ENCODE measurements around the gene ZGLP1. TPM values are rescaled to one million over a fixed set of nuclear protein-coding genes. Genes with fewer than 3 reads are reported as not detected.

ZGLP1 gene
- total RNA-seq, 3 donors from 2014 or later: 2.5 to 4.0 (median 3.8) TPM

- TF ChIP-seq CTCF (IDR thresholded peaks at IDR 0.05): no peak
- H3K36me3 ChIP-seq (ENCODE audit: low read depth): no peaks in the 10 kb centered on the region
- no peak for ATAC-seq
- peak in 1 of 3 donors; percentile 56 for DNase-seq
- no peak overlapping the region for H3K4me3 ChIP-seq
- intact Hi-C loops (cut with DNase I, micrococcal nuclease): no loop called here
- no peaks in the 10 kb centered on the region for H3K9me3 ChIP-seq
- H3K4me1 ChIP-seq (ENCODE audit: low read depth): peaks cover 19% of the 10 kb centered on the region
These were observed 25.9 kb upstream of the ZGLP1 start for GRCh38 chr19:10335352-10335985.

- intact Hi-C loops (cut with DNase I, micrococcal nuclease): no loop called here
- peak; percentile 77 for ATAC-seq
- no peak for TF ChIP-seq CTCF (IDR thresholded peaks at IDR 0.05)
These were observed 25.2 kb upstream of the ZGLP1 start for GRCh38 chr19:10334588-10335351.

GRCh38 chr19:10333758-10334587, 24.4 kb upstream of the ZGLP1 start:
- Histone ChIP-seq H3K4me1 (ENCODE audit: low read depth) (peaks cover 19% of the 10 kb centered on the region), H3K4me3 (peak overlapping the region; percentile 22), H3K36me3 (ENCODE audit: low read depth) (peaks cover 3% of the 10 kb centered on the region), H3K9me3 (no peaks in the 10 kb centered on the region)
- ATAC-seq: peak; percentile 6
- DNase-seq: peak in 1 of 3 donors; percentile 56
- TF ChIP-seq CTCF (IDR thresholded peaks at IDR 0.05): no peak
- intact Hi-C loops (cut with DNase I, micrococcal nuclease): no loop called here

More at GRCh38 chr19:10334588-10335351, 25.2 kb upstream of the ZGLP1 start:
- Histone ChIP-seq H3K9me3 (no peaks in the 10 kb centered on the region), H3K4me1 (ENCODE audit: low read depth) (peaks cover 19% of the 10 kb centered on the region), H3K4me3 (peak overlapping the region; percentile 22), H3K36me3 (ENCODE audit: low read depth) (no peaks in the 10 kb centered on the region)
- peak; percentile 96 to 99 (median 98) for DNase-seq

GRCh38 chr19:10332965-10333757, 23.5 kb upstream of the ZGLP1 start, which contains the start of gene RAVER1:
TSS of gene RAVER1 (minus strand) at chr19:10333529. CDS start at chr19:10333507, 22 bp downstream.
- H3K4me3 ChIP-seq: peak within 1 kb of the TSS; percentile 75
- H3K36me3 ChIP-seq (ENCODE audit: low read depth): peaks cover 6% of the 10 kb centered on the region
- DNase-seq: peak; percentile 98 to 99 (median 99)
- no peak for TF ChIP-seq CTCF (IDR thresholded peaks at IDR 0.05)
- peak; percentile 90 for ATAC-seq
- H3K4me1 ChIP-seq (ENCODE audit: low read depth): peaks cover 19% of the 10 kb centered on the region
- no peaks in the 10 kb centered on the region for H3K9me3 ChIP-seq
- intact Hi-C loops (cut with DNase I, micrococcal nuclease): no loop called here
